Central memory CD8-positive, alpha-beta T cell (primary cell): Measurements from ENCODE around the gene SSH3.

Experiments used
- ATAC-seq: fragments of 150-1000 bp; cut with Tn5 transposase; replicated peaks from 2 replicates; pipeline ENCODE4 v1.10.0; 2022; ENCODE audit warnings: mild to moderate bottlenecking, moderate FRiP score, moderate number of reproducible peaks; ENCODE audit not compliant: poor library complexity, severe bottlenecking; ENCODE audit errors: extremely low read depth
- DNase-seq, 2 donors: peaks; one replicate each; pipeline ENCODE4 v3.0.0; 2021; ENCODE audit warnings: low spot score in 2 of 2
- H3K27ac Mint-ChIP-seq: one replicate; pipeline ENCODE4 v1.8.0; 2022; ENCODE audit warnings: low read depth, mild to moderate bottlenecking, moderate library complexity, mixed read lengths
- H3K27me3 Mint-ChIP-seq: one replicate; pipeline ENCODE4 v1.8.0; 2022; ENCODE audit warnings: mixed read lengths
- H3K36me3 Mint-ChIP-seq: one replicate; pipeline ENCODE4 v1.8.0; 2022; ENCODE audit warnings: mild to moderate bottlenecking, moderate library complexity, mixed read lengths; ENCODE audit not compliant: insufficient read depth
- H3K4me1 Mint-ChIP-seq: one replicate; pipeline ENCODE4 v1.8.0; 2022; ENCODE audit warnings: mixed read lengths
- H3K4me3 Mint-ChIP-seq: one replicate; pipeline ENCODE4 v1.8.0; 2022; ENCODE audit warnings: mild to moderate bottlenecking, moderate library complexity, mixed read lengths
- H3K9me3 Mint-ChIP-seq: one replicate; pipeline ENCODE4 v1.8.0; 2022; ENCODE audit warnings: mixed read lengths

SSH3 gene

DNA sequence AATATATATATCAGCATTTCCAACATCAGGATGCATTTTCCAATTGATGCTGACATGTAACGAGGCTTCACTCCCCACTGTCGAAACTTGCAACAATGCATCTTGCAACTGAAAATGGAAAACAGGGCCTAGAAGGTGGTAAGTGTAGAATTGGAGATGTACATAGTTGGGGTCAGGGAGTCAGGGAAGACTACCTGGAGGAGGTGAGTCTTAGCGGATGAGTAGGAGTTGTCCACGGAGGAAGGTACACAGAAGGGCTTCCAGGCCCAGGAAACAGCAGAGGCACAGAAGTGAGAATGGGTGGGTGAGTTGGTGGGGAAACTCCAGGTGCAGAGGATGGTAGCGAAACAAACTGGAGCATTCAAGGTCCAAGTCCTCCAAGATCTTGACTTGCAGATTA, 39.1 kb upstream of the SSH3 start:
- H3K36me3 Mint-ChIP-seq = peaks cover 31% of the 10 kb centered on the region
- H3K27me3 Mint-ChIP-seq = no peaks in the 10 kb centered on the region
- no peaks in the 10 kb centered on the region for H3K9me3 Mint-ChIP-seq
- H3K4me1 Mint-ChIP-seq = peaks cover 60% of the 10 kb centered on the region
- ATAC-seq = no peak
- H3K4me3 Mint-ChIP-seq = peak overlapping the region; percentile 99
- H3K27ac Mint-ChIP-seq = peak overlapping the region; percentile 58
- DNase-seq = no peak

DNA sequence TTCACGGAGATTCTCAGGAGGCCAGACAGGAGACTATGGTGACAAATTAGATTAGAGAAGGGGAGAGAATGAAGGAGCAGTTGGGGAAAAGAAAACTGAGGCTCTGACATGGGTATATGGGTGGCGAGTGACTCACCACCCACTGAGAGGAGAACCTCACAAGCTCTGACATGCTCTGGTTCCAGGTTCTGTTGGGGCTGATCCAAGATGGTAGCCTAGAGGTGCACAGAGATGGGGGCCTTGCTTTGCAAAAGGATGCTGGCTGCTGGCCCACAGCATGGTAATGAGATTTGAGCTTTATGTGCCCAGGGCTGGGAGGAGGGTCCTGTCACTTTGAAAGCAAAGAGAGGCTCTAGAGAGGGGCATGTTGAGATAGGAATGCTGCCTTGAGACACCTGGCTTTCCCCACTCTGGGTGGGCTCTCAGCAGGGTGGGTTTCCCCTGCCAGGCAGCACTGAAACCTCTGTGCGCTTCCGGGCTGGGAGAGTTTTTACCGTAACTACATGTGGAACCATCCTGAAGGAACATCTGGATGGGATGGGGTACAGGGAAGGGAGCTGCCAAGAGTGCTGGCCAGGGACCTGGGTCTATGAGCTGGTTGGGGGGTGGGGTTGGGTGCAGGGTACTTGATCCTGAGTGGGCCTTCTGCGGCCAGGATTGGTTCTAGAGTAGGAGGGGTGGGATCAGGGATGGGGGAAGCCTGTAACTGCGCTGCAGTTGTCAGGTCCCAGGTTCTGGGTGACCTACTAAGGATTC, 38.3 kb upstream of the SSH3 start:
- Mint-ChIP-seq H3K4me3 (peak overlapping the region; percentile 99), H3K27me3 (no peaks in the 10 kb centered on the region), H3K4me1 (peaks cover 58% of the 10 kb centered on the region), H3K27ac (peak overlapping the region; percentile 58), H3K9me3 (no peaks in the 10 kb centered on the region), H3K36me3 (peaks cover 36% of the 10 kb centered on the region)
- DNase-seq (no peak), ATAC-seq (no peak)

DNA sequence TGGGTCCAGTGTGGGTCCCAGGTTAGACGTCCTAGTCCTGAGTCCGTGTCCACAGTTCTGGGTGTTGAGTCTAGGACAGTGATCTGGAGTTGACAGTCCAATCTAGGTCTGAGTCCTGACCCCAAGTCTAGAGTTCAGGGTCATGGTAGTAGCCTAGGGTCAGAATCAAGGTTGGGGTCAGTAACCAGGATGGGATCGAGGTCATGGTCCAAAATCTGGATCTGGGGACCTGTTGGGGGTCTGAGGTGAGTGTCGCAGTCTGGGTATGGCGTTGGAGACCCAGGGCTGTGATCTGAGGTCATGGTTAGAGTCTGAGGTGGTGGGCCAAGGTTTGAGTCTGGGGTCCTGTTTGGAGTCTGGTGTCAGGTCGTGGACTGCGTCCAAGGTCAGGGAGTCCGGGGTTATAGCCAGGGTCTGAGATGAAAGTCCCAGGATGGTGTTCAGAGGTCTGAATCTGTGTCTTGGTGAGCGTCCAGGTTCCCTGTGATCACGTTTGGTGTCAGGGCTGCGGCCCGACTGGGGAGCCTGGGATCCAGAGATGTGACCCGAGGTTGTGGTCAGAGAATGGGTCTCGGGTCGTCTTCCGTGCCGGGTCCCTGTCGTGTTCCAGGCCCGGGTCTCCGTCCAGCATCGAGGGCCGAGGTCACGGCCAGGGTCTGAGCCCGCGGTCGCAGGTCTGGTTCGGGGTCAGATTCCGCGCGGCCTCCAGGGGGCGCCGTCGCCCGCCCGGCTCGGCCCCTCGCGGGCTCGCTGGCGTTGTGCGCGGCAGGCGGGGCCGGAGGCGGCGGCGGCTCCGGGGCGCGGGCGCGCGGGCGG, 37.5 kb upstream of the SSH3 start:
- peak; percentile 12 for ATAC-seq
- peak overlapping the region; percentile 58 for H3K27ac Mint-ChIP-seq

DNA sequence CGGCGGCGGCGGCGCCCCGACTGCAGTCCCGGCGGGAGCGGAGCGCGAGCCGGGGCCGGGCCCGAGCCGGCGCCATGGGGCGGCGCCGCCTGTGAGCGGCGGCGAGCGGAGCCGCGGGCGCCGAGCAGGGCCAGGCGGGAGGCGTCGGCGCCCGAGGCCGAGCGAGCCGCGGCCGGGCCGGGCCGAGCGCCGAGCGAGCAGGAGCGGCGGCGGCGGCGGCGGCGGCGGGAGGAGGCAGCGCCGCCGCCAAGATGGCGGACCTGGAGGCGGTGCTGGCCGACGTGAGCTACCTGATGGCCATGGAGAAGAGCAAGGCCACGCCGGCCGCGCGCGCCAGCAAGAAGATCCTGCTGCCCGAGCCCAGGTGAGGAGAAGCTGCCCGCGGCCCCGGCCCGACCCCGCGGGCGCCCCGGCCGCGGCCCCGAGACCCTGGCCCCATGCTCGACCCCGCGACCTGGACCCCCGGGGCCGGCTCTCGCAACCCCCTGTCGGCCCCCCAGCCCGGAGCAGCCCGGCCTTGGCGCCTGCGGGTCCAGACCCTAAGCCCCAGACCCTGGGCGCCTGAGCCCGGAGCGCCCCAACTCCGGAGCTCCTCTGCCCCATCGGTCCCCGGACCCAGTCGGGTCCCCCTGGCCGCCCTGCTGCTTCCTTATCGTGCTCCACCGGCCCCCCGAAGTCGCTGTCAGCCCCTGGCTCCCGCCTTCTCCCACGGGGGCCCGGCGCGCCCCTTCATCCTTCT, 36.7 kb upstream of the SSH3 start, which contains the start of gene GRK2:
Gene GRK2, plus strand, starts transcription at position 25 of the 739 bp plus-strand sequence. Its CDS starts 227 bp downstream, at position 252.
- no peaks in the 10 kb centered on the region for H3K9me3 Mint-ChIP-seq
- peaks cover 74% of the 10 kb centered on the region for H3K4me1 Mint-ChIP-seq
- peak within 1 kb of the TSS; percentile 98 for H3K27ac Mint-ChIP-seq
- H3K27me3 Mint-ChIP-seq = no peaks in the 10 kb centered on the region
- peaks cover 51% of the 10 kb centered on the region for H3K36me3 Mint-ChIP-seq
- DNase-seq = no peak
- no peak for ATAC-seq
- peak within 1 kb of the TSS; percentile 99 for H3K4me3 Mint-ChIP-seq

More for the DNA sequence above, 37.5 kb upstream of the SSH3 start:
- Mint-ChIP-seq H3K36me3 (peaks cover 43% of the 10 kb centered on the region), H3K27me3 (no peaks in the 10 kb centered on the region), H3K4me1 (peaks cover 66% of the 10 kb centered on the region), H3K4me3 (peak overlapping the region; percentile 99), H3K9me3 (no peaks in the 10 kb centered on the region)
- peak; percentile 62 to 71 for DNase-seq

DNA sequence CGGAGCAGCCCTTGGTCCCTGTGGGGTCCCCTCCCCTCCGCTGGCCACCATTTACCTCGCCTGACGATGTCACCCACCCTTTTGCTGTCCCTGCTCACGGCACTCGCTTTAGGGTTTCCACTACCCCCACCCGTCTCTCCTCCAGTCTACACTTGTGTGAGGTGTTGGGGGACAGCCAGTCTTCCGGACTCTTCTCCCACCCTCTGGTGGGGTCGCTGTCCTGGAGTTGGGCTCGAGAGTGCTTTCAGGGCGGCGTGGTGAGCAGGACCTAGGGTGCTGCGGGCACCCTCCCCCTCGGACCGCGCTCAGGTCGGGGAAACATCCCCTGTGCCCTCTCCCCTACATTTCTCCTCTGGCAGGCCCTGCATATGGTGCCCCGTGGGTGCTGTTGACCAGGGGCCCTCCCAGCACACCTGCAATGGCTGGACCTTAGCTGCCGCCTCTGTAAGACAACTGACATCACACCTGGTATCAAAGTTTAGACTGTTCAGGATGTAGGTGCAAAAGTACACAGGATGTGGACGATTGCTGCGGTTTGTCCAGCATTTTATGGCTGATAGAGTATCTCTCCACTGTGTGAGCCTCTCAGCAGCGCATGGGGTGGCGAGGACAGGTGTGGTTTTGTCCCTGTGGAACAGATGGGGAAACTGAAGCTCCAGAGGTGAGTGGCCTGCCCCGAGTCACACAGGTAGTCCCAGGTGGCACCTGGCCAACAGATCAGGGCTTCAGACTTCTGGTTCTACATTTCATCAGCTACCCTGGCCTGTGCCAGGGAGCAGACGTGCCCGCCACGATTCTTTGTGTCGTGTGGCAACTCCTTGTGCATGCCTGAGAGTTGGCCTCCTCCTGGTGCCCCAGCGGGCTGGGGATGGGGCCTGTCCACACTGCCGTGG, 35.9 kb upstream of the SSH3 start:
- peak overlapping the region; percentile 98 for H3K27ac Mint-ChIP-seq
- H3K36me3 Mint-ChIP-seq = peaks cover 58% of the 10 kb centered on the region
- peak in 1 of 2 donors; percentile 22 for DNase-seq
- ATAC-seq = peak; percentile 10
- H3K4me1 Mint-ChIP-seq = peaks cover 73% of the 10 kb centered on the region
- no peaks in the 10 kb centered on the region for H3K9me3 Mint-ChIP-seq
- H3K27me3 Mint-ChIP-seq = no peaks in the 10 kb centered on the region
- peak overlapping the region; percentile 99 for H3K4me3 Mint-ChIP-seq

DNA sequence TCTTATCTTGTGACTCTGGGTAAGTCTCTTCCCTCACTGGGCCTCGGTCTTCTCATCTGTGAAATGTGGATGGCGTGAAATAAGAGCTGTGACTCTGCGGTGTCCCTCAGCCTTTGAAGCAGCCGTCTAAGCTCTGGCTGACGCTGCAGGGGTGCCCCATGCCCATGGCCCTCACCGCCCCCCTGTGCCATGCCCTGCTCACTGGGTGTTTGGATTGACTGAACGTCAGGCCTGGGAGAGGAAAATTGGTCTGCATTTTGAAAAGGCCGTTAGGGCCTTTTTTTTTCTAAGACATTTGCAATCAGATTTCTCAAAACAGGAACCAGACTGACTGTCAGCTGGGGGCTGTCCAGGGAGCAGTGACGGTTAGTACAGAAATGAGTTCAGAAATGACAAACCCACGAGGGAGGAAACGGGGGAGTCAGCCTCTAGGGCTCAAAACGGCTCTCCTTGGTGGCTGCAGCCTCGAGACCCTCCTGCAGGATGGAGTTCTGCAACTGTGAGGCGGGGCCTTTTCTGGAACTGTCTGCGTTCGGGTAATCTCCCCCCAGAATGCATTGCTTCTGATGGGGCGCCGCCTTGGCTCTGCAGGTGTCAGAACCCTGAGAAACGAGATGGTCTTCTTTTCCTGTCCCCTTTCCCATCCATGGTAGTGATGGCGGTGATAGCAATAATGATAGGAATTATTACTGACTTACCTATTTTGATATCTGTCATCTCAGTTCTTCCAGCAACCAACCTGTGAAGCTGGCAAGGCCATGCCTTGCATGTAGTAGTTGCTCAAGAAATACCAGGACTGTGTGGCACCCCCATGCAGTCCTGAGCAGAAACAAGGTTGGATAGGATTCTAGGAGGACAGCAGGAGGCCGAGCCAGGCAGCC, 35.0 kb upstream of the SSH3 start:
- Mint-ChIP-seq H3K9me3 (no peaks in the 10 kb centered on the region), H3K4me3 (peak overlapping the region; percentile 99), H3K36me3 (peaks cover 54% of the 10 kb centered on the region), H3K4me1 (peaks cover 65% of the 10 kb centered on the region), H3K27ac (peak overlapping the region; percentile 98), H3K27me3 (no peaks in the 10 kb centered on the region)
- DNase-seq (peak in 1 of 2 donors; percentile 78), ATAC-seq (peak; percentile 71)

DNA sequence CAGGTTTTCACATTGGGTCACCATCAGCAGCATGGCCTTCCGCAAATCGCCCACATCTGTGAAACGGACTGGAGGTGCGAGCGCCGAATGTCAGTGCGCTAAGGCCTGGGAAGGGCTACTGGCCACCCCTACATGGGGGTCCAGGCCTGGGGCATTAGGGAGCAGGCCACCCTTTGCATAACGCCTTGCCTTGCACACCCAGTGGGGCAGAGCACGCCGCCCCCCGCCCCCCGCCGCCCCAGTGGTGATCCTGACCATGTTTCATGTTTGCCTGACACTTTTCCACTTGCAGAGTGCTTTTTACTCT, 34.4 kb upstream of the SSH3 start:
- Mint-ChIP-seq H3K27me3 (no peaks in the 10 kb centered on the region), H3K4me1 (peaks cover 63% of the 10 kb centered on the region), H3K9me3 (no peaks in the 10 kb centered on the region), H3K27ac (peak overlapping the region; percentile 98), H3K36me3 (peaks cover 53% of the 10 kb centered on the region), H3K4me3 (peak overlapping the region; percentile 99)
- DNase-seq (no peak), ATAC-seq (no peak)

DNA sequence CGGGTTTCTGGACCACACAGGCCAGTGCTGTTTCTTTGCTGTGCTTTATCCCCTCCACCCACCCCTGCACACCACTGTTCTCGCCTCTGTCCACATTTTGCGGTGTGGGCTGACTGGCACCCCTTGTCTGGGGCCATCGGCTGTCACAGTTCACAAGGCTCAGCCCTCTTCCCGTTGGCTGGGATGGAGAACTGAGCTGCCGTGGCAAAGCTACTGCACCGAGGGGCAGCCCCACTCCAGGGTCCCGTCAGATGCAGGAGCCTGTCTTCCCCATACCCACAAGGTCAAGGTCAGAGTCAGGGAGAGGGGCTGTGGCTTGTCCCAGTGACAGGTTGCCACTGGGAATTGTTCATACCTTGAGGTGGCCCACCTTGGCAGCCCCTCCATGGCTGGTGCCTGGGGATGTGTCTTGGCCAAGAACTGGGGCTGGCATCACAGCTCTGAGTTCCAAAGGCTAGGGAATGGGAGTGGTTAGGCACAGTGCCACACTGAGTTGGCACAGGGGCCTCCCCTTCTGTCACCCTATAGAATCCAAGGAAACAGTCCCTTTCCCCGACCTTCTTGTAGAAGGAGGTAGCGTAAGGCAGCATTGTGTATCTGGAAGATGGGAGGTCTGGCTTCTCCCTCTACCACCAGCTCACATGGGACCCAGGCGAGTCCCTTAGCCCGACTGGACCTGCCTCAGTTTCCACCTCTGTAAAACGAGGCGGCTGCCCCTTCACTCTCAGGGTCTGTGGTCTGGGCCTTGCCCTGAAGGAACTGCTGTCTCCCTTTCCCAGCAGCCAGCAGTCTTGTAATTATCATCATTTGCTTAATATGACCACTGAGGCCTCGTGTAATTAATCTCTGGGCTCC, 33.7 kb upstream of the SSH3 start:
- DNase-seq (no peak), ATAC-seq (no peak)
- Mint-ChIP-seq H3K27ac (peak overlapping the region; percentile 98), H3K4me3 (peak overlapping the region; percentile 99), H3K36me3 (peaks cover 55% of the 10 kb centered on the region), H3K9me3 (no peaks in the 10 kb centered on the region), H3K4me1 (peaks cover 66% of the 10 kb centered on the region), H3K27me3 (no peaks in the 10 kb centered on the region)

DNA sequence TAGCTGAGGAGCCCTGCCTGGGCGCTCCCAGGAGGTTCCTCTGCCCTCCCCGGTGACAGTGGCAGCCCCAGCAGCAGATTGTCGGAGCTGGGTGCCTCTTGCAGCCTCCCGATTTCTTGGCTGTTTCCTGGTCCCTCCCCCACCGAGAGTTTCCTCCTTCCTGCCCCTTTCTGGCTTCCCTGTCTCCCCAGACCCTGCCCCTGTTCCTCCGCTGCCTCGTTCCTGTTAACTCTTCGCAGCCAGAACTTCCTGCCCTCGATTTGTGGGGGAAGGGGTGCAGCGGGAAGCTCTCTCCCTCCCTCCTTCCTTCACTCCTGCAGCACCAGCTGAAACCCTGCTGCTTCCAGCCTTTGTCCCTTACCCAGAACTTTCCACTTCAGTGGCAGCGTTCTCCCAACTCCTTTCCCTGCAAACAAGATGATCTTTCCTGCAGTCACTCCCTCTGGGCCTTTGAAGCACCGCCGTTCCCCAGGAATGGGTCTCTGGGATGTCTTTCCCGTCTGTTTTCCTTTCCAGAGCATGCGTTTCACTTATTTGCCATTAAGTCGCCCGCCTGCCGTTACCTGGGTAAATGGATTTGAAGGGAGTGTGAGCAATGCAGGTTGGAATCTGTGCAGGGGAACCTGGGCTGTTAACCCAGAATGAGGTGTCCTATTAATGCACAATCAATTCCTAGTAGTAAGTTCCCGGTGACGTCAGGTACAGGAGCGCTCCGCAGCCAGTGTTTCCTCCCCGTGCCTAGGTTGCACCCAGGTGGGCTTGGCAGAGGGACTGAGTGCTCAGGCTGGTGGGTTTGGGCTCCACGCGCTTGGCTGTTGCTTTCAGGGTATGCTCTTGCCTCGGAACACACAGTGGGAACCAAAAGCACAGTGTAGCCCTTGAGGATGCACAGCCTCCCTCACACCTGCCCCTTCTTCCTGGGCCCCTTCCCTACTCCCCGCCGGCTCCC, 32.8 kb upstream of the SSH3 start:
- peak overlapping the region; percentile 98 for H3K27ac Mint-ChIP-seq
- H3K27me3 Mint-ChIP-seq = no peaks in the 10 kb centered on the region
- H3K36me3 Mint-ChIP-seq = peaks cover 57% of the 10 kb centered on the region
- peaks cover 63% of the 10 kb centered on the region for H3K4me1 Mint-ChIP-seq
- ATAC-seq (no peak), DNase-seq (no peak)
- H3K9me3 Mint-ChIP-seq = no peaks in the 10 kb centered on the region
- peak overlapping the region; percentile 99 for H3K4me3 Mint-ChIP-seq

DNA sequence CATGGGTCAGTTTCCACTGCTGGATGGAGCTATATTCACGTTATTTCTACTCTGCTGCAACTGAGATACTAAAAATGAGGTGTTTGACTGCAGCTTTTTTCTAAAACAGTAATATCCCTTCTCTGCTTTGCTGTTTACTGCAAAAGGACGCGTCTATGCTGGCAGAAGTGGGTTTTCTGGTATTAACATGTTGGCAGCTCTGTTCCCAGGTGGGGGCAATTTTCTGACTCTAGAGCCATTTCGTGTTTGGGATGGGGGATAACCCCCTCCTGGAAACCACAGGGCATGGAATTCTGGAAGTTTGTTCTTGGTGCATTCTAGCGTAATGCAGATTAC, 32.2 kb upstream of the SSH3 start:
- Mint-ChIP-seq H3K4me1 (peaks cover 64% of the 10 kb centered on the region), H3K4me3 (peak overlapping the region; percentile 99), H3K9me3 (no peaks in the 10 kb centered on the region), H3K36me3 (peaks cover 56% of the 10 kb centered on the region), H3K27me3 (no peaks in the 10 kb centered on the region), H3K27ac (peak overlapping the region; percentile 98)
- DNase-seq (no peak), ATAC-seq (no peak)
